Measurements from ENCODE around the gene STK4. TPM values are rescaled to one million over a fixed set of nuclear protein-coding genes. Genes with fewer than 3 reads are reported as not detected.
A peak's percentile ranks its signal among the peaks of the same experiment; 100 is the strongest.

The STK4 gene
- total RNA-seq, 4 donors from 2014 or later = 9.0 to 43.6 (median 29.6) TPM

GRCh38 chr20:44932916-44933315 is 33.4 kb upstream of the STK4 start:
- H3K27me3 ChIP-seq = no peaks in the 10 kb centered on the region
- no peak overlapping the region for H3K27ac ChIP-seq
- no peak for DNase-seq
- TF ChIP-seq, protein P1, sequence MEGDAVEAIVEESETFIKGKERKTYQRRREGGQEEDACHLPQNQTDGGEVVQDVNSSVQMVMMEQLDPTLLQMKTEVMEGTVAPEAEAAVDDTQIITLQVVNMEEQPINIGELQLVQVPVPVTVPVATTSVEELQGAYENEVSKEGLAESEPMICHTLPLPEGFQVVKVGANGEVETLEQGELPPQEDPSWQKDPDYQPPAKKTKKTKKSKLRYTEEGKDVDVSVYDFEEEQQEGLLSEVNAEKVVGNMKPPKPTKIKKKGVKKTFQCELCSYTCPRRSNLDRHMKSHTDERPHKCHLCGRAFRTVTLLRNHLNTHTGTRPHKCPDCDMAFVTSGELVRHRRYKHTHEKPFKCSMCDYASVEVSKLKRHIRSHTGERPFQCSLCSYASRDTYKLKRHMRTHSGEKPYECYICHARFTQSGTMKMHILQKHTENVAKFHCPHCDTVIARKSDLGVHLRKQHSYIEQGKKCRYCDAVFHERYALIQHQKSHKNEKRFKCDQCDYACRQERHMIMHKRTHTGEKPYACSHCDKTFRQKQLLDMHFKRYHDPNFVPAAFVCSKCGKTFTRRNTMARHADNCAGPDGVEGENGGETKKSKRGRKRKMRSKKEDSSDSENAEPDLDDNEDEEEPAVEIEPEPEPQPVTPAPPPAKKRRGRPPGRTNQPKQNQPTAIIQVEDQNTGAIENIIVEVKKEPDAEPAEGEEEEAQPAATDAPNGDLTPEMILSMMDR (IDR thresholded peaks at IDR 0.05) = no peak
- no peak for TF ChIP-seq POLR2A (IDR thresholded peaks at IDR 0.05)
- intact Hi-C loops (cut with DNase I; ENCODE audit: low total_unique reads) = no loop called here
- H3K4me1 ChIP-seq = no peaks in the 10 kb centered on the region
- H3K9me3 ChIP-seq = no peaks in the 10 kb centered on the region
- H3K4me3 ChIP-seq = no peak overlapping the region
- no peaks in the 10 kb centered on the region for H3K36me3 ChIP-seq

GRCh38 chr20:44936510-44936909 is 29.8 kb upstream of the STK4 start:
- Histone ChIP-seq H3K4me1 (no peaks in the 10 kb centered on the region), H3K36me3 (no peaks in the 10 kb centered on the region), H3K9me3 (no peaks in the 10 kb centered on the region), H3K4me3 (no peak overlapping the region), H3K27me3 (no peaks in the 10 kb centered on the region), H3K27ac (no peak overlapping the region)
- no peak for DNase-seq
- TF ChIP-seq, protein P1 (IDR thresholded peaks at IDR 0.05) = no peak
- no peak for TF ChIP-seq POLR2A (IDR thresholded peaks at IDR 0.05)
- intact Hi-C loops (cut with DNase I; ENCODE audit: low total_unique reads) = no loop called here

GRCh38 chr20:44938637-44939036 is 27.7 kb upstream of the STK4 start:
- Histone ChIP-seq H3K27ac (no peak overlapping the region), H3K27me3 (no peaks in the 10 kb centered on the region), H3K9me3 (no peaks in the 10 kb centered on the region), H3K36me3 (no peaks in the 10 kb centered on the region), H3K4me3 (no peak overlapping the region), H3K4me1 (no peaks in the 10 kb centered on the region)
- intact Hi-C loops (cut with DNase I; ENCODE audit: low total_unique reads) = no loop called here
- TF ChIP-seq POLR2A (IDR thresholded peaks at IDR 0.05) = no peak
- TF ChIP-seq, protein P1 (IDR thresholded peaks at IDR 0.05) = no peak
- DNase-seq = peak in 1 of 2 donors; percentile 22

- Histone ChIP-seq H3K27me3 (no peaks in the 10 kb centered on the region), H3K9me3 (no peaks in the 10 kb centered on the region), H3K4me1 (no peaks in the 10 kb centered on the region), H3K27ac (no peak overlapping the region), H3K4me3 (no peak overlapping the region), H3K36me3 (no peaks in the 10 kb centered on the region)
- intact Hi-C loops (cut with DNase I; ENCODE audit: low total_unique reads) = no loop called here
- no peak for DNase-seq
- TF ChIP-seq POLR2A (IDR thresholded peaks at IDR 0.05) = no peak
- TF ChIP-seq, protein P1 (IDR thresholded peaks at IDR 0.05) = no peak
Measured at GRCh38 chr20:44941120-44941691, 25.1 kb upstream of the STK4 start.

GRCh38 chr20:44942264-44942973 is 23.9 kb upstream of the STK4 start:
- no peak for DNase-seq
- Histone ChIP-seq H3K27me3 (no peaks in the 10 kb centered on the region), H3K27ac (no peak overlapping the region), H3K36me3 (no peaks in the 10 kb centered on the region), H3K9me3 (no peaks in the 10 kb centered on the region), H3K4me3 (no peak overlapping the region), H3K4me1 (no peaks in the 10 kb centered on the region)
- intact Hi-C loops (cut with DNase I; ENCODE audit: low total_unique reads) = no loop called here
- no peak for TF ChIP-seq POLR2A (IDR thresholded peaks at IDR 0.05)
- TF ChIP-seq, protein P1 (IDR thresholded peaks at IDR 0.05) = no peak
